Thyroid gland (tissue), 4 donors: Measurements from ENCODE around the gene DNAH17. TPM values are rescaled to one million over a fixed set of nuclear protein-coding genes. Genes with fewer than 3 reads are reported as not detected.

ENCODE experiments used
- DNase-seq, 2 donors: peaks; one replicate each; pipeline ENCODE4 v3.0.0-alpha.2; 2019
- H3K27ac ChIP-seq, 3 donors: fragments of 200-600 bp; sonication (generic); 1 replicate in 2 of 3; 2 replicates in 1 of 3; pipeline ENCODE4 v1.5.1; 2016 to 2019; ENCODE audit warnings: mild to moderate bottlenecking in 1 of 3, moderate library complexity in 1 of 3
- H3K27me3 ChIP-seq: fragments of 200-600 bp; sonication (generic); one replicate; pipeline ENCODE4 v1.5.1; 2019
- H3K36me3 ChIP-seq, 2 donors: fragments of 200-600 bp; sonication (generic); one replicate each; pipeline ENCODE4 v1.5.1; 2016 to 2019
- H3K4me1 ChIP-seq, 2 donors: fragments of 200-600 bp; sonication (generic); one replicate each; pipeline ENCODE4 v1.5.1; 2017 to 2019
- H3K4me3 ChIP-seq, 3 donors: fragments of 200-600 bp; sonication (generic); replicated peaks in 1 of 3; 1 replicate in 2 of 3; 2 replicates in 1 of 3; pipeline ENCODE4 v1.5.1; 2016; ENCODE audit warnings: mild to moderate bottlenecking in 1 of 3
- H3K9me3 ChIP-seq: fragments of 200-600 bp; sonication (generic); one replicate; pipeline ENCODE4 v1.5.1; 2017
- POLR2A ChIP-seq, 2 donors: fragments of 450-650 bp; IDR thresholded peaks; one replicate each; pipeline ENCODE4 v1.6.1; 2017; ENCODE audit warnings: antibody characterized with exemption in 2 of 2, mild to moderate bottlenecking in 2 of 2, moderate library complexity in 1 of 2
- WGBS, 2 donors: methylation state at CpG; one replicate each; pipeline ENCODE4 v1.1.5; 2017; 5-methylcytosine and 5-hydroxymethylcytosine counted together
- intact Hi-C: fragments of 100-400 bp; cut with DNase I; formaldehyde crosslinking; loops from one replicate; pipeline ENCODE4 v1.15.1; 2023
- total RNA-seq, 4 donors: library from RNA; depleted of rRNA; stranded (reverse); fragments of >200 nt; gene quantifications; one replicate each; pipeline ENCODE4 v1.2.3, GENCODE V29; 2016
- TF ChIP-seq, protein P1 (sequence below), 6 experiments: fragments of 200-600 bp in 3 of 6; fragments of 450-650 bp in 3 of 6; sonication (generic) in 3 of 6; IDR thresholded peaks; one replicate each; pipeline ENCODE4 v1.5.1; 2016 to 2019; ENCODE audit warnings: antibody characterized with exemption in 6 of 6, mild to moderate bottlenecking in 2 of 6, inconsistent platforms in 1 of 6, moderate library complexity in 1 of 6

Gene DNAH17
- total RNA-seq, 4 donors from 2014 or later, result 0.21 to 0.67 (median 0.32) TPM

- Histone ChIP-seq H3K4me1 (no peaks in the 10 kb centered on the region), H3K27me3 (no peaks in the 10 kb centered on the region), H3K36me3 (no peaks in the 10 kb centered on the region), H3K4me3 (no peak overlapping the region), H3K9me3 (no peaks in the 10 kb centered on the region), H3K27ac (no peak overlapping the region)
- TF ChIP-seq, protein P1, sequence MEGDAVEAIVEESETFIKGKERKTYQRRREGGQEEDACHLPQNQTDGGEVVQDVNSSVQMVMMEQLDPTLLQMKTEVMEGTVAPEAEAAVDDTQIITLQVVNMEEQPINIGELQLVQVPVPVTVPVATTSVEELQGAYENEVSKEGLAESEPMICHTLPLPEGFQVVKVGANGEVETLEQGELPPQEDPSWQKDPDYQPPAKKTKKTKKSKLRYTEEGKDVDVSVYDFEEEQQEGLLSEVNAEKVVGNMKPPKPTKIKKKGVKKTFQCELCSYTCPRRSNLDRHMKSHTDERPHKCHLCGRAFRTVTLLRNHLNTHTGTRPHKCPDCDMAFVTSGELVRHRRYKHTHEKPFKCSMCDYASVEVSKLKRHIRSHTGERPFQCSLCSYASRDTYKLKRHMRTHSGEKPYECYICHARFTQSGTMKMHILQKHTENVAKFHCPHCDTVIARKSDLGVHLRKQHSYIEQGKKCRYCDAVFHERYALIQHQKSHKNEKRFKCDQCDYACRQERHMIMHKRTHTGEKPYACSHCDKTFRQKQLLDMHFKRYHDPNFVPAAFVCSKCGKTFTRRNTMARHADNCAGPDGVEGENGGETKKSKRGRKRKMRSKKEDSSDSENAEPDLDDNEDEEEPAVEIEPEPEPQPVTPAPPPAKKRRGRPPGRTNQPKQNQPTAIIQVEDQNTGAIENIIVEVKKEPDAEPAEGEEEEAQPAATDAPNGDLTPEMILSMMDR (IDR thresholded peaks at IDR 0.05), result no peak
- TF ChIP-seq POLR2A (IDR thresholded peaks at IDR 0.05), result no peak
- DNase-seq, result no peak
- intact Hi-C loops, result no loop called here
- 73 to 82% methylated on average over 3 of the region's 3 CpGs for WGBS, 2 donors
Measured at GRCh38 chr17:78605429-78605828, 28.2 kb upstream of the DNAH17 start.

GRCh38 chr17:78602246-78602645 lies 25.1 kb upstream of the DNAH17 start:
- intact Hi-C loops, result no loop called here
- H3K27me3 ChIP-seq, result no peaks in the 10 kb centered on the region
- TF ChIP-seq, protein P1 (IDR thresholded peaks at IDR 0.05), result no peak
- no peak for TF ChIP-seq POLR2A (IDR thresholded peaks at IDR 0.05)

DNA sequence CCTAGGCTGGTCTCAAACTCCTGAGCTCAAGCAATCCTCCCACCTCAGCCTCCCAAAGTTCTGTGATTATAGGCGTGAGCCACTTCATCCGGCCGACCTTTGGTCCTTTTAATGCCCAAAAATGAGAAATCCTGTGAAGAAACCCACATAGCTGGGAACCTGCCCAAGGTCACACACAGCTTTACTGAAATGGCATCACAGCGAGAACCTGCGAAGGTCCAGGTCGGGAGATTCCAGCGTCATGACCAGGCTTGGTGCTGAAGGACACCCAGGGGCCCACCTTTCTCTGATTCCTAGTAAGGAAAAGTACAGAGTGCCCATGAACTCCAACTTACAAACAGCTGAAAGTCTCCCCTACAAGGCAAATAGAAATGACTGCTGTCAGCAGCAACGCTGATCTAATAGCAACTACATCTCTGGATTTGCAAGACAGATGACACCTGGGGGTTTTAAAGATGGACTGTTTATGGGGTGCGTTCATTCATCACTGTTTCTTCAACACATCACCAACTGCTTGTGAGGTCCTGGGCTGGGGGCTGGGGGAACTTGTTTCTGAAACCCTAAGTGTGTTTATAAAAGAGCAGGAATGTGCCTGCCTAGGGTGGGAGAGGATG lies 24.5 kb upstream of the DNAH17 start:
- Histone ChIP-seq H3K4me1 (no peaks in the 10 kb centered on the region), H3K27me3 (no peaks in the 10 kb centered on the region), H3K9me3 (no peaks in the 10 kb centered on the region), H3K27ac (no peak overlapping the region), H3K36me3 (no peaks in the 10 kb centered on the region), H3K4me3 (no peak overlapping the region)
- intact Hi-C loops, result no loop called here
- 84 to 86% methylated on average over 9 of the region's 9 CpGs for WGBS, 2 donors
- TF ChIP-seq POLR2A (IDR thresholded peaks at IDR 0.05), result no peak
- TF ChIP-seq, protein P1 (IDR thresholded peaks at IDR 0.05), result no peak
- no peak for DNase-seq

More at GRCh38 chr17:78602246-78602645, 25.1 kb upstream of the DNAH17 start:
- Histone ChIP-seq H3K4me3 (no peak overlapping the region), H3K4me1 (no peaks in the 10 kb centered on the region), H3K27ac (no peak overlapping the region), H3K9me3 (no peaks in the 10 kb centered on the region), H3K36me3 (no peaks in the 10 kb centered on the region)
- no peak for DNase-seq
- WGBS, 2 donors, result 92 to 93% methylated on average over 5 to 6 of the region's 6 CpGs

DNA sequence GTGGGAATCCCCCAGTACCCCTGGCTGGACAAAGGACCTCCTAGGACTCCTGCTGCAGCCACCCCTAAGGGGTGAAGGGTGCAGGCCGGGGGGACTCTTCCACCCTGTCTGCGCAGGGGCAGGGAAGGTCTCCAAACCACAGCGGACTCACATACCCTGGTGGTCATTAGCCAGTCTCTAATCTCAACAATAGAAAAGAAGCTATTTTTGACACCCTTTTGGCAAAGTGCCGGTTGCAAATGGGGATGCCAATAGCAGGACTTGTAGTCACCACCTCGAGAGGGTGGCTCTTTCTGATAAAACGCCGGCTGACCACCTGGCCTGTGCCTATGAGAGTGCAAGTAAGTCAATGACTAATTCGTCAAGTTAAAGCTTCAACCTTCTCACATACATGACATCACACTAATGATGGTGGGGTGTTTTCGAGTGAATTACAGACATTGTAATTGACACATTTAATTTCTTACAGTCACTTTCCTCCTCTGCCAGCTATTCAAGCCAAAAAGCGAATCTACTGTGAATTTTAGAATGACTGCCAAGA lies 23.1 kb upstream of the DNAH17 start:
- Histone ChIP-seq H3K27ac (no peak overlapping the region), H3K4me3 (no peak overlapping the region), H3K9me3 (no peaks in the 10 kb centered on the region), H3K36me3 (no peaks in the 10 kb centered on the region), H3K27me3 (no peaks in the 10 kb centered on the region), H3K4me1 (no peaks in the 10 kb centered on the region)
- DNase-seq, result no peak
- intact Hi-C loops, result no loop called here
- no peak for TF ChIP-seq POLR2A (IDR thresholded peaks at IDR 0.05)
- TF ChIP-seq, protein P1 (IDR thresholded peaks at IDR 0.05), result no peak
- WGBS, 2 donors, result 66 to 84% methylated on average over 7 to 10 of the region's 10 CpGs

- H3K4me3 ChIP-seq, result no peak overlapping the region
- no peak for DNase-seq
- intact Hi-C loops, result no loop called here
- no peaks in the 10 kb centered on the region for H3K4me1 ChIP-seq
- no peaks in the 10 kb centered on the region for H3K27me3 ChIP-seq
- TF ChIP-seq POLR2A (IDR thresholded peaks at IDR 0.05), result no peak
- TF ChIP-seq, protein P1 (IDR thresholded peaks at IDR 0.05), result no peak
- no peaks in the 10 kb centered on the region for H3K9me3 ChIP-seq
- WGBS, 2 donors, result 90 to 93% methylated on average over 5 of the region's 5 CpGs
- no peak overlapping the region for H3K27ac ChIP-seq
- H3K36me3 ChIP-seq, result no peaks in the 10 kb centered on the region
Measured at GRCh38 chr17:78599419-78599818, 22.2 kb upstream of the DNAH17 start.
